K562 (cell line): ENCODE measurements around the gene GALNS. TPM values are rescaled to one million over a fixed set of nuclear protein-coding genes. Genes with fewer than 3 reads are reported as not detected.

Source experiments
- BCL6 ChIP-seq: fragments of 250-450 bp; sonication (Bioruptor Pico); IDR thresholded peaks from 2 replicates; pipeline ENCODE4 v1.4.0; 2020
- CREBBP ChIP-seq: IDR thresholded peaks from one replicate; pipeline ENCODE4 v1.6.1; 2012; ENCODE audit warnings: low read depth, mild to moderate bottlenecking, control low read depth, inconsistent platforms, low read length
- CSDE1 ChIP-seq, 2 experiments: fragments of 450-650 bp; IDR thresholded peaks; 2 replicates each; pipeline ENCODE4 v1.6.1; 2016; ENCODE audit warnings: mild to moderate bottlenecking in 1 of 2
- DEAF1 ChIP-seq: fragments of 450-650 bp; formaldehyde crosslinking; IDR thresholded peaks from 2 replicates; pipeline ENCODE4 v1.4.0; 2020; ENCODE audit warnings: mild to moderate bottlenecking, moderate library complexity
- ETS2 ChIP-seq: IDR thresholded peaks from 2 replicates; pipeline ENCODE4 v1.6.1; 2016; ENCODE audit warnings: borderline replicate concordance, missing genetic modification characterization, mild to moderate bottlenecking, moderate library complexity, missing compliant biosample characterization; ENCODE audit not compliant: poor library complexity, severe bottlenecking
- EWSR1 ChIP-seq: fragments of 450-650 bp; IDR thresholded peaks from 2 replicates; pipeline ENCODE4 v1.6.1; 2018; ENCODE audit warnings: borderline replicate concordance, mild to moderate bottlenecking, low read depth, moderate library complexity; ENCODE audit not compliant: partially characterized antibody
- FOXJ3 ChIP-seq: sonication (generic); formaldehyde crosslinking; IDR thresholded peaks from 2 replicates; pipeline ENCODE4 v1.4.0; 2020; ENCODE audit warnings: mild to moderate bottlenecking, missing genetic modification reagents
- HNRNPLL ChIP-seq: fragments of 200-400 bp; formaldehyde crosslinking; IDR thresholded peaks from 2 replicates; pipeline ENCODE4 v1.6.1; 2017; ENCODE audit warnings: low read length, low read depth, mild to moderate bottlenecking; ENCODE audit not compliant: poor library complexity, severe bottlenecking
- KDM5B ChIP-seq: fragments of 200-600 bp; sonication (generic); IDR thresholded peaks from 2 replicates; pipeline ENCODE4 v1.6.1; 2012; ENCODE audit warnings: low read depth, mild to moderate bottlenecking, moderate library complexity, low read length, control low read depth, inconsistent platforms; ENCODE audit not compliant: insufficient replicate concordance
- LARP7 ChIP-seq: fragments of 450-650 bp; IDR thresholded peaks from 2 replicates; pipeline ENCODE4 v1.6.1; 2016
- MAFF ChIP-seq: IDR thresholded peaks from 2 replicates; pipeline ENCODE4 v1.6.1; 2012; ENCODE audit warnings: low read length, improper control_type of control experiment
- MED1 ChIP-seq: sonication (generic); formaldehyde crosslinking; IDR thresholded peaks from 2 replicates; pipeline ENCODE4 v1.8.1; 2023; ENCODE audit warnings: missing genetic modification reagents, borderline replicate concordance
- MXI1 ChIP-seq: IDR thresholded peaks from 2 replicates; pipeline ENCODE4 v1.6.1; 2011; ENCODE audit warnings: low read depth, mild to moderate bottlenecking, improper control_type of control experiment, low read length
- NCOA1 ChIP-seq: fragments of 450-650 bp; IDR thresholded peaks from 2 replicates; pipeline ENCODE4 v1.6.1; 2016; ENCODE audit warnings: low read depth
- NCOR1 ChIP-seq: fragments of 450-650 bp; IDR thresholded peaks from 2 replicates; pipeline ENCODE4 v1.6.1; 2016; ENCODE audit warnings: mild to moderate bottlenecking, moderate library complexity
- NEUROD1 ChIP-seq: fragments of 150-350 bp; IDR thresholded peaks from 2 replicates; pipeline ENCODE4 v1.6.1; 2014; ENCODE audit warnings: borderline replicate concordance, low read length, low read depth; ENCODE audit not compliant: partially characterized antibody
- NR2F6 ChIP-seq: fragments of 450-650 bp; formaldehyde crosslinking; IDR thresholded peaks from 2 replicates; pipeline ENCODE4 v1.4.0; 2020; ENCODE audit warnings: mild to moderate bottlenecking
- PHB ChIP-seq: fragments of 250-450 bp; sonication (Bioruptor Pico); IDR thresholded peaks from 2 replicates; pipeline ENCODE4 v1.5.0; 2021
- PML ChIP-seq: IDR thresholded peaks from 2 replicates; pipeline ENCODE4 v1.6.1; 2012; ENCODE audit warnings: low read length, inconsistent platforms
- RBM25 ChIP-seq: fragments of 200-400 bp; formaldehyde crosslinking; IDR thresholded peaks from 2 replicates; pipeline ENCODE4 v1.6.1; 2018; ENCODE audit warnings: low read length, low read depth, moderate library complexity; ENCODE audit not compliant: severe bottlenecking
- SIN3A ChIP-seq, 2 experiments: fragments of 150-350 bp in 1 of 2; IDR thresholded peaks; 2 replicates each; pipeline ENCODE4 v1.6.1; 2011 to 2016; ENCODE audit warnings: borderline replicate concordance in 2 of 2, low read depth in 2 of 2, low read length in 2 of 2, mild to moderate bottlenecking in 2 of 2, moderate library complexity in 2 of 2; ENCODE audit not compliant: control insufficient read depth in 1 of 2
- TARDBP ChIP-seq: fragments of 450-650 bp; IDR thresholded peaks from 2 replicates; pipeline ENCODE4 v1.6.1; 2016
- TCF7 ChIP-seq: sonication (generic); IDR thresholded peaks from 2 replicates; pipeline ENCODE4 v1.6.1; 2016; ENCODE audit warnings: antibody characterized with exemption, borderline replicate concordance
- THAP7 ChIP-seq: fragments of 250-450 bp; sonication (Bioruptor Pico); IDR thresholded peaks from 2 replicates; pipeline ENCODE4 v1.5.0; 2021
- ZFP30 ChIP-seq: fragments of 250-450 bp; sonication (Bioruptor Pico); IDR thresholded peaks from 2 replicates; pipeline ENCODE4 v1.8.0; 2022; ENCODE audit warnings: moderate library complexity, mild to moderate bottlenecking, inconsistent platforms, borderline replicate concordance
- ZNF347 ChIP-seq: fragments of 450-650 bp; formaldehyde crosslinking; IDR thresholded peaks from 2 replicates; pipeline ENCODE4 v1.4.0; 2020; ENCODE audit warnings: low read depth, mild to moderate bottlenecking, moderate library complexity
- ZNF668 ChIP-seq: fragments of 250-450 bp; sonication (Bioruptor Pico); IDR thresholded peaks from 2 replicates; pipeline ENCODE4 v1.8.0; 2022; ENCODE audit warnings: mild to moderate bottlenecking, inconsistent platforms
- ZNF79 ChIP-seq: fragments of 250-450 bp; sonication (Bioruptor Pico); IDR thresholded peaks from 2 replicates; pipeline ENCODE4 v1.4.0; 2020; ENCODE audit warnings: low read depth, mild to moderate bottlenecking, moderate library complexity
- polyA plus RNA-seq, 8 experiments: library from polyadenylated mRNA; depleted of rRNA in 4 of 8; stranded (reverse) in 5 of 8; unstranded in 3 of 8; fragments of >200 nt; fragmentation: Nextera tagmentation in 2 of 8; fragmentation: Illumina TruSeq in 1 of 8; extraction: Ambion mirVana in 2 of 8; extraction: Trizol in 1 of 8; gene quantifications; 2 replicates each; pipeline versions ENCODE4 v1.2.1 to v1.2.3, GENCODE V29; 2011 to 2014; ENCODE audit warnings: inconsistent platforms in 1 of 8, missing spikeins in 1 of 8
- total RNA-seq, 7 experiments: library from RNA; depleted of rRNA in 6 of 7; stranded (reverse); fragments of >200 nt in 6 of 7; fragmentation: Illumina TruSeq in 2 of 7; extraction: Trizol in 2 of 7; gene quantifications; 2 replicates each; pipeline versions ENCODE4 v1.2.1 to v1.2.3, GENCODE V29; 2011 to 2021; ENCODE audit warnings: low replicate concordance in 1 of 7

The GALNS gene
- total and polyA plus RNA-seq, 9 of the 15 experiments (the other 6 are each of a cell fraction or from before 2014, with no cell fraction given): 0.38 to 13.2 (median 4.3) TPM

DNA sequence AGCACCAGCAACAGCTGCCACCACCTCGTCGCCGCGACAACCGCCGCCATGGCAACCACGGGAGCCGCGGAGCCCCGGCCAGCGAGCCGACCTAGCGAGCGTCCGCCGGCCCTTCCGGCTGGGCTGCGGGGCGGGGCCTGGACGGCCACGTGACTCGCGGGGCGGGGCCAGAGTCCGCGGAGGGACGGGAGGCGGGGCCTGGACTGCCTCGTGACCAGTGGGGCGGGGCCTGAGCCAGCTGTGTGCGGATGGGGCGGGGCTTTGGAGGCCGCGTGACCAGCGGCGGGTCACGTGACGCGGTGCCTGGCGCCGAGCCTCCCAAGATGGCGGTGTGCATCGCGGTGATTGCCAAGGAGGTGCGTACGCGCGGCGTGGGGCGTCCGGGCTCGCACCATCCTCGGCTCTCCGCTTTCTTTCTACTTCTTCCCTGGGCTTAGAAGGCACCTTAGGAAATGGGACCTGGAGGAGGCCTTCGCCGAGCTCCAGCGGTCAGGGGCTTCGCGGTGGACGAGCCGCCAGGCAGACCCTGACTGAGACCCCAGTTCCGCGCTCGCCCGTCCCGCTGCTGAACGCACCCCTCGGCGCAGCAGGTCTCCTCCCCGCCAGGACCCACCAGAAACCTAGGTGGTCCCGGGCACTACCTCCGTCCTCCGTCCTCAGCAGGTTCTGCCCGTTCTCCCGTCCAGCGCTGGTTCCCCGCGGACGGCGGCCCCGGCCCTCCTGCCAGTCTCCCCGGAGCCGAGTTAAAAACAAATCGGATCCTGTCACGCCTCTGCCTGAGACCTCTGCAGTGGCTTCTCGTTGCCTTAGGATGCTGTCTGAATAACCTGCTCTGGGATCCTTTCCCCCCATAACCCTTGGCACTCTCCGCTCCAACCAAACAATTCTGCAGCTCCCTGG lies at the start of gene GALNS, which contains the start of gene TRAPPC2L (continued):
- TF ChIP-seq ZNF668 (CRISPR knock-in tag) (no peak), MXI1 (peak; percentile 98), ZNF79 (no peak), ETS2 (tag) (no peak), BCL6 (CRISPR knock-in tag) (no peak), KDM5B (peak; percentile 89), FOXJ3 (CRISPR knock-in tag) (no peak), LARP7 (no peak), SIN3A (IDR thresholded peaks at IDR 0.05; ENCODE audit: borderline replicate concordance in 2 of 2, control insufficient read depth in 1 of 2, low read depth in 2 of 2, low read length in 2 of 2) (peak; percentile 78 to 98; a peak in 3 of 4 replicates), TCF7 (no peak), NEUROD1 (peak; percentile 93), CREBBP (no peak), ZFP30 (CRISPR knock-in tag) (no peak), PML (0 out of 2 replicates have a peak, but pooled peaks have one; percentile 14), CSDE1 (IDR thresholded peaks at IDR 0.05) (peak in 1 of 2 experiments; percentile 80; a peak in 1 of 4 replicates), THAP7 (CRISPR knock-in tag) (no peak), NCOR1 (no peak), DEAF1 (no peak), NCOA1 (no peak), MED1 (no peak), NR2F6 (CRISPR knock-in tag) (no peak), HNRNPLL (no peak), MAFF (no peak), EWSR1 (no peak), TARDBP (no peak), RBM25 (no peak), PHB (CRISPR knock-in tag) (peak; percentile 85; the same call in 1 of the 2 replicates), ZNF347 (CRISPR knock-in tag) (no peak)
